Adrenal gland (tissue), 12 donors: ENCODE data around the gene BNC2. TPM values are rescaled to one million over a fixed set of nuclear protein-coding genes. Genes with fewer than 3 reads are reported as not detected.
A peak's percentile ranks its signal among the peaks of the same experiment; 100 is the strongest.

Experiments
- DNase-seq, 7 donors: peaks; one replicate each; pipeline ENCODE4 v3.0.0-alpha.2; 2019 to 2020
- H3K27ac ChIP-seq, 5 donors: fragments of 200-600 bp; sonication (generic) in 4 of 5; 1 replicate in 3 of 5; 2 replicates in 2 of 5; pipeline versions ENCODE4 v1.5.1 to v1.8.0; 2016 to 2020; ENCODE audit warnings: mild to moderate bottlenecking in 1 of 5
- H3K27me3 ChIP-seq: fragments of 200-600 bp; 2 replicates; pipeline ENCODE4 v1.8.0; 2021
- H3K36me3 ChIP-seq, 2 donors: fragments of 200-600 bp; replicated peaks in 1 of 2; 1 replicate in 1 of 2; 2 replicates in 1 of 2; pipeline versions ENCODE4 v1.5.1 to v1.8.0; 2018 to 2022
- H3K4me1 ChIP-seq, 2 donors: fragments of 200-600 bp; replicated peaks in 1 of 2; 1 replicate in 1 of 2; 2 replicates in 1 of 2; pipeline versions ENCODE4 v1.5.1 to v1.8.0; 2018 to 2021
- H3K4me3 ChIP-seq, 4 donors: fragments of 200-600 bp; sonication (generic) in 3 of 4; one replicate each; pipeline ENCODE4 v1.5.1; 2016 to 2018
- H3K9me3 ChIP-seq, 3 donors: fragments of 200-600 bp; sonication (generic) in 1 of 3; replicated peaks in 1 of 3; 1 replicate in 2 of 3; 2 replicates in 1 of 3; pipeline versions ENCODE4 v1.5.1 to v1.8.0; 2016 to 2021
- CTCF ChIP-seq, 6 experiments: fragments of 450-650 bp in 4 of 6; fragments of 200-600 bp in 2 of 6; sonication (generic) in 1 of 6; IDR thresholded peaks; 1 replicate in 5 of 6; 2 replicates in 1 of 6; pipeline versions ENCODE4 v1.5.1 to v1.8.0; 2016 to 2021; ENCODE audit warnings: antibody characterized with exemption in 6 of 6, mild to moderate bottlenecking in 2 of 6, moderate library complexity in 1 of 6
- POLR2A ChIP-seq, 2 donors: fragments of 450-650 bp; IDR thresholded peaks; one replicate each; pipeline ENCODE4 v1.6.1; 2017; ENCODE audit warnings: antibody characterized with exemption in 2 of 2, mild to moderate bottlenecking in 2 of 2, moderate library complexity in 1 of 2
- WGBS, 4 donors: extraction: QIAGEN DNeasy Blood & Tissue Kit in 2 of 4; methylation state at CpG; one replicate each; pipeline versions ENCODE4 v1.1.5 to v1.1.7; 2013 to 2017; 5-methylcytosine and 5-hydroxymethylcytosine counted together
- intact Hi-C, 2 donors: fragments of 100-400 bp; cut with DNase I; formaldehyde crosslinking; loops; one replicate each; pipeline versions ENCODE4 v1.14.1 to v1.15.0; 2022 to 2023
- polyA plus RNA-seq, 3 donors: library from polyadenylated mRNA; stranded (reverse); fragments of 200-250 nt in 2 of 3; fragments of 350-450 nt in 1 of 3; fragmentation: Illumina TruSeq in 1 of 3; extraction: RNeasy Lipid Tissue Mini Kit (QIAGEN cat#74804) in 1 of 3; gene quantifications; one replicate each; pipeline ENCODE4 v1.2.3, GENCODE V29; 2013 to 2014
- total RNA-seq, 9 donors: library from RNA; depleted of rRNA in 4 of 9; stranded (reverse); fragments of >200 nt in 4 of 9; fragments of 120-200 nt in 1 of 9; fragmentation: NEBNext Ultra II Directional in 1 of 9; extraction: Animal tissue kit (Norgen Biotek cat#: 25700) in 1 of 9; gene quantifications; one replicate each; pipeline versions ENCODE4 v1.1.0 to v1.2.4, GENCODE V29; 2013 to 2023
- donor health status: healthy with polysubstance abuse.
- donor health status: Bipolar disorder and iron deficiency.
- donor health status: DM: yes; HTN: yes; CAD: no.
- donor health status: DM: no; HTN: no; CAD: no.
- donor health status: DM: no; HTN: no; CAD: no.
- donor health status: DM: yes; HTN: yes; CAD: no.

BNC2 gene
- total and polyA plus RNA-seq, 12 donors = 1.1 to 11.1 (median 5.0) TPM

DNA sequence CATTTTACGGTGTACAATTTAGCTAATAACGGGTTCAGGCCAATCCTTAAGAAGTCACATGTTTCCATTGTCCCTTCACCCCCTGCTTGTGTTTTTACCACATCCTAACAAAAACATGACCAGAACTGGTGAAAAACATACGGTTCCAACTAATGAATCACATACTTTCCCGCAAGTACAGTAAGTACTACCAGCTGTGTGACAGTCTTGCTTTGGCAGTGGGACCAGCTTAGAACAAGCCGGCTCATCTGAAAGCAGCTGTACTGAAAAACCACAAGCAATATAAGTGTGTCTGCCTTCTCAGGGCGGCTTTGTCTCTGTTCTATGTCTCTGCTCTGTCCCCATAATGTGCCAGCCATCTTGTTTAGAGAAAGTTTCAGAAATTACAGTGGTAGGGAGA is 242.5 kb downstream of the BNC2 start:
- no peaks in the 10 kb centered on the region for H3K4me1 ChIP-seq
- H3K9me3 ChIP-seq = no peaks in the 10 kb centered on the region
- intact Hi-C loops = no loop called here
- 71 to 82% (median 79%) methylated on average over 6 of the region's 6 CpGs for WGBS, 4 donors
- TF ChIP-seq CTCF (IDR thresholded peaks at IDR 0.05) (no peak), POLR2A (IDR thresholded peaks at IDR 0.05) (no peak)
- H3K4me3 ChIP-seq = no peak overlapping the region
- no peak overlapping the region for H3K27ac ChIP-seq
- no peak for DNase-seq
- H3K27me3 ChIP-seq = no peaks in the 10 kb centered on the region
- no peaks in the 10 kb centered on the region for H3K36me3 ChIP-seq

GRCh38 chr9:16627521-16627920 is 242.9 kb downstream of the BNC2 start:
- TF ChIP-seq CTCF (IDR thresholded peaks at IDR 0.05) (no peak), POLR2A (IDR thresholded peaks at IDR 0.05) (no peak)
- H3K4me1 ChIP-seq = no peaks in the 10 kb centered on the region
- no peak overlapping the region for H3K4me3 ChIP-seq
- no peaks in the 10 kb centered on the region for H3K36me3 ChIP-seq
- H3K27ac ChIP-seq = no peak overlapping the region
- intact Hi-C loops = no loop called here
- 78 to 84% (median 79%) methylated on average over 2 of the region's 2 CpGs for WGBS, 4 donors
- DNase-seq = no peak
- no peaks in the 10 kb centered on the region for H3K27me3 ChIP-seq
- no peaks in the 10 kb centered on the region for H3K9me3 ChIP-seq

- intact Hi-C loops = no loop called here
- DNase-seq = peak in 3 of 7 donors; percentile 13 to 40 (median 24)
- Histone ChIP-seq H3K4me3 (no peak overlapping the region), H3K4me1 (no peaks in the 10 kb centered on the region), H3K27me3 (no peaks in the 10 kb centered on the region), H3K9me3 (no peaks in the 10 kb centered on the region), H3K36me3 (no peaks in the 10 kb centered on the region), H3K27ac (no peak overlapping the region)
- WGBS, 4 donors = 41 to 44% (median 43%) methylated on average over 13 of the region's 13 CpGs
- TF ChIP-seq CTCF (IDR thresholded peaks at IDR 0.05) = no peak
- TF ChIP-seq POLR2A (IDR thresholded peaks at IDR 0.05) = no peak
These were observed 243.8 kb downstream of the BNC2 start for GRCh38 chr9:16626577-16627130.

- H3K9me3 ChIP-seq = no peaks in the 10 kb centered on the region
- H3K27me3 ChIP-seq = no peaks in the 10 kb centered on the region
- H3K4me3 ChIP-seq = no peak overlapping the region
- no peak for DNase-seq
- H3K4me1 ChIP-seq = no peaks in the 10 kb centered on the region
- intact Hi-C loops = no loop called here
- 76 to 96% (median 89%) methylated on average over 1 of the region's 1 CpG for WGBS, 4 donors
- no peaks in the 10 kb centered on the region for H3K36me3 ChIP-seq
- H3K27ac ChIP-seq = no peak overlapping the region
- no peak for TF ChIP-seq POLR2A (IDR thresholded peaks at IDR 0.05)
- TF ChIP-seq CTCF (IDR thresholded peaks at IDR 0.05) = no peak
These were observed 244.7 kb downstream of the BNC2 start for GRCh38 chr9:16625811-16626210.
